Vagina (tissue), 2 donors: Measurements from ENCODE around the gene RTTN.

Source experiments
- CTCF ChIP-seq, 3 experiments: fragments of 450-650 bp in 2 of 3; fragments of 200-600 bp in 1 of 3; sonication (generic) in 1 of 3; IDR thresholded peaks; one replicate each; pipeline ENCODE4 v1.5.1; 2017 to 2019; ENCODE audit warnings: antibody characterized with exemption in 3 of 3, mild to moderate bottlenecking in 2 of 3, moderate library complexity in 2 of 3
- POLR2A ChIP-seq, 2 donors: fragments of 450-650 bp; IDR thresholded peaks; one replicate each; pipeline ENCODE4 v1.6.1; 2017; ENCODE audit warnings: antibody characterized with exemption in 2 of 2, mild to moderate bottlenecking in 2 of 2, moderate library complexity in 2 of 2
- POLR2AphosphoS5 ChIP-seq, 2 donors: sonication (generic); formaldehyde crosslinking; IDR thresholded peaks; one replicate each; pipeline ENCODE4 v1.9.0; 2017; ENCODE audit warnings: antibody characterized with exemption in 2 of 2, mild to moderate bottlenecking in 2 of 2, low read depth in 1 of 2; ENCODE audit not compliant: insufficient read depth in 1 of 2

- TF ChIP-seq CTCF (IDR thresholded peaks at IDR 0.05) (no peak), POLR2A (IDR thresholded peaks at IDR 0.05) (no peak), POLR2AphosphoS5 (IDR thresholded peaks at IDR 0.05; ENCODE audit: insufficient read depth in 1 of 2, low read depth in 1 of 2) (no peak)
These were observed 167.9 kb downstream of the RTTN start for GRCh38 chr18:70037431-70038061.
